H1 (cell line): ENCODE results near the gene CRACDL. TPM values are rescaled to one million over a fixed set of nuclear protein-coding genes. Genes with fewer than 3 reads are reported as not detected.

Experiments
- CTCF ChIA-PET: fragments of 300-600 bp; sonication (Branson Sonifier 250); formaldehyde crosslinking; loops from one replicate; lab custom pipeline; 2021; ENCODE audit not compliant: partially characterized antibody; lab: Charles Lee
- POLR2A ChIA-PET: fragments of 300-600 bp; sonication (Branson Sonifier 250); formaldehyde crosslinking; loops from one replicate; lab custom pipeline; 2021; ENCODE audit warnings: inconsistent platforms; ENCODE audit not compliant: partially characterized antibody; lab: Charles Lee
- DNase-seq, 2 experiments: peaks; one replicate each; pipeline versions ENCODE4 v3.0.0 to v3.0.0-alpha.2; 2010 to 2022; ENCODE audit warnings: low spot score in 2 of 2, low read depth in 1 of 2, mixed read lengths in 1 of 2
- FAIRE-seq: peaks from 2 replicates; lab custom pipeline; 2011; peaks lifted over from hg19 to GRCh38; lab: Jason Lieb, UNC
- H2AFZ ChIP-seq: 2 replicates; pipeline ENCODE4 v1.8.1; 2012; ENCODE audit warnings: low read length, inconsistent platforms
- H2AK5ac ChIP-seq: 2 replicates; pipeline ENCODE4 v1.6.1; 2013; ENCODE audit warnings: low read depth, low read length
- H2BK120ac ChIP-seq: replicated peaks from 2 replicates; pipeline ENCODE3; 2013; ENCODE audit warnings: low read depth, low read length, inconsistent platforms
- H2BK12ac ChIP-seq: 2 replicates; pipeline ENCODE4 v1.6.1; 2013; ENCODE audit warnings: low read depth, low read length
- H2BK15ac ChIP-seq: 2 replicates; pipeline ENCODE4 v1.6.1; 2013; ENCODE audit warnings: low read length
- H2BK20ac ChIP-seq: 2 replicates; pipeline ENCODE4 v1.6.1; 2013; ENCODE audit warnings: low read length
- H2BK5ac ChIP-seq: 2 replicates; pipeline ENCODE4 v1.6.1; 2013; ENCODE audit warnings: low read depth, low read length
- H3K14ac ChIP-seq: 2 replicates; pipeline ENCODE4 v1.6.1; 2013; ENCODE audit warnings: inconsistent platforms; ENCODE audit not compliant: insufficient read length
- H3K18ac ChIP-seq: 2 replicates; pipeline ENCODE4 v1.6.1; 2013; ENCODE audit warnings: low read length; ENCODE audit errors: extremely low read depth
- H3K23ac ChIP-seq: 2 replicates; pipeline ENCODE4 v1.6.1; 2013; ENCODE audit warnings: inconsistent platforms; ENCODE audit not compliant: insufficient read length
- H3K23me2 ChIP-seq: 2 replicates; pipeline ENCODE4 v1.6.1; 2013; ENCODE audit warnings: low read depth, low read length
- H3K27ac ChIP-seq: 2 replicates; pipeline ENCODE4 v1.6.1; 2011; ENCODE audit warnings: low read depth, low read length, inconsistent platforms
- H3K27me3 ChIP-seq, 4 experiments: replicated peaks in 1 of 4; 1 replicate in 1 of 4; 2 replicates in 3 of 4; pipeline versions ENCODE4 v1.6.1 to v1.8.1; 2011 to 2013; ENCODE audit warnings: low read length in 3 of 4, mild to moderate bottlenecking in 3 of 4, inconsistent platforms in 2 of 4, mixed read lengths in 2 of 4, moderate library complexity in 1 of 4; ENCODE audit not compliant: control insufficient read depth in 3 of 4, insufficient read depth in 3 of 4; ENCODE audit errors: extremely low read depth in 1 of 4
- H3K36me3 ChIP-seq, 4 experiments: 2 replicates each; pipeline versions ENCODE4 v1.6.1 to v1.8.1; 2011 to 2013; ENCODE audit warnings: mild to moderate bottlenecking in 4 of 4, low read length in 3 of 4, moderate library complexity in 2 of 4, control low read depth in 1 of 4, inconsistent platforms in 1 of 4; ENCODE audit not compliant: insufficient read depth in 4 of 4, control insufficient read depth in 2 of 4
- H3K4ac ChIP-seq: replicated peaks from 2 replicates; pipeline ENCODE3; 2013; ENCODE audit warnings: low read length, low read depth, mixed read lengths, inconsistent platforms; ENCODE audit not compliant: insufficient read length
- H3K4me1 ChIP-seq, 4 experiments: replicated peaks in 1 of 4; 1 replicate in 1 of 4; 2 replicates in 3 of 4; pipeline versions ENCODE4 v1.6.1 to v1.8.1; 2011 to 2013; ENCODE audit warnings: low read length in 3 of 4, inconsistent platforms in 2 of 4, mixed read lengths in 1 of 4; ENCODE audit not compliant: insufficient read depth in 4 of 4, control insufficient read depth in 3 of 4
- H3K4me2 ChIP-seq, 2 experiments: 2 replicates each; pipeline versions ENCODE4 v1.6.1 to v1.8.1; 2011 to 2013; ENCODE audit warnings: low read depth in 2 of 2, low read length in 2 of 2, control low read depth in 1 of 2, inconsistent platforms in 1 of 2, mild to moderate bottlenecking in 1 of 2; ENCODE audit not compliant: insufficient read depth in 1 of 2
- H3K4me3 ChIP-seq, 4 experiments: fragments of 200-600, 300-600 bp in 1 of 4; sonication (generic), shearing (Covaris generic), sonication (Bioruptor Twin) in 1 of 4; 2 replicates each; pipeline versions ENCODE4 v1.5.1 to v1.8.1; 2011 to 2016; ENCODE audit warnings: low read length in 4 of 4, low read depth in 3 of 4, control low read depth in 2 of 4, inconsistent platforms in 2 of 4, mild to moderate bottlenecking in 2 of 4, mixed read lengths in 1 of 4, moderate library complexity in 1 of 4; ENCODE audit not compliant: insufficient read depth in 2 of 4; ENCODE audit errors: extremely low read depth in 1 of 4
- H3K56ac ChIP-seq: replicated peaks from 2 replicates; pipeline ENCODE3; 2013; ENCODE audit warnings: low read depth, mild to moderate bottlenecking, mixed read lengths, low read length, inconsistent platforms; ENCODE audit not compliant: insufficient read length
- H3K79me1 ChIP-seq: 2 replicates; pipeline ENCODE4 v1.6.1; 2013; ENCODE audit warnings: low read depth, low read length, control low read depth
- H3K79me2 ChIP-seq, 2 experiments: 2 replicates each; pipeline versions ENCODE4 v1.6.1 to v1.8.1; 2012 to 2013; ENCODE audit warnings: low read length in 2 of 2, mild to moderate bottlenecking in 2 of 2, inconsistent platforms in 1 of 2; ENCODE audit not compliant: insufficient read depth in 2 of 2, control insufficient read depth in 1 of 2
- H3K9ac ChIP-seq, 4 experiments: replicated peaks in 1 of 4; 1 replicate in 1 of 4; 2 replicates in 3 of 4; pipeline versions ENCODE4 v1.6.1 to v1.8.1; 2011 to 2013; ENCODE audit warnings: low read depth in 3 of 4, low read length in 3 of 4, control low read depth in 2 of 4, mild to moderate bottlenecking in 2 of 4, moderate library complexity in 2 of 4, inconsistent platforms in 1 of 4; ENCODE audit errors: extremely low read depth in 1 of 4
- H3K9me3 ChIP-seq, 2 experiments: 2 replicates each; pipeline versions ENCODE4 v1.6.1 to v1.8.1; 2012 to 2013; ENCODE audit warnings: mild to moderate bottlenecking in 2 of 2, moderate library complexity in 2 of 2, control low read depth in 1 of 2, inconsistent platforms in 1 of 2, low read depth in 1 of 2, low read length in 1 of 2, mixed read lengths in 1 of 2; ENCODE audit not compliant: insufficient read depth in 2 of 2
- H4K20me1 ChIP-seq, 2 experiments: replicated peaks in 1 of 2; 2 replicates each; pipeline versions ENCODE3 to v1.8.1; 2011 to 2013; ENCODE audit warnings: inconsistent platforms in 2 of 2, low read length in 2 of 2, mild to moderate bottlenecking in 1 of 2; ENCODE audit not compliant: insufficient read depth in 2 of 2, control insufficient read depth in 1 of 2
- H4K5ac ChIP-seq: 2 replicates; pipeline ENCODE4 v1.6.1; 2013; ENCODE audit warnings: low read length, low read depth, mixed read lengths, inconsistent platforms; ENCODE audit not compliant: insufficient read length
- H4K8ac ChIP-seq: 2 replicates; pipeline ENCODE4 v1.8.0; 2013; ENCODE audit warnings: mild to moderate bottlenecking, moderate library complexity, low read length, inconsistent platforms; ENCODE audit not compliant: insufficient read depth; ENCODE audit errors: extremely low read depth
- H4K91ac ChIP-seq: replicated peaks from 2 replicates; pipeline ENCODE3; 2013; ENCODE audit warnings: low read length, mixed read lengths, inconsistent platforms; ENCODE audit not compliant: insufficient read length
- BCL11A ChIP-seq, 2 experiments: IDR thresholded peaks; one replicate each; pipeline ENCODE4 v1.6.1; 2011; ENCODE audit warnings: low read depth in 2 of 2, low read length in 2 of 2, mild to moderate bottlenecking in 2 of 2
- CBX8 ChIP-seq: fragments of 300-800, 300-1000 bp; sonication (generic); IDR thresholded peaks from 2 replicates; pipeline ENCODE4 v1.7.1; 2016; ENCODE audit warnings: low read depth, low read length, borderline replicate concordance
- EGR1 ChIP-seq: IDR thresholded peaks from 2 replicates; pipeline ENCODE4 v1.6.1; 2011; ENCODE audit warnings: low read depth, low read length, borderline replicate concordance
- JUND ChIP-seq: IDR thresholded peaks from 2 replicates; pipeline ENCODE4 v1.6.1; 2011; ENCODE audit warnings: mild to moderate bottlenecking, improper control_type of control experiment, low read length
- KDM1A ChIP-seq: fragments of 200-600, 300-600 bp; sonication (generic); IDR thresholded peaks from 2 replicates; pipeline ENCODE4 v1.7.1; 2016; ENCODE audit warnings: mild to moderate bottlenecking, low read length, borderline replicate concordance
- POU5F1 ChIP-seq: IDR thresholded peaks from 2 replicates; pipeline ENCODE4 v1.6.1; 2011; ENCODE audit warnings: low read depth, mild to moderate bottlenecking, low read length, moderate library complexity
- RBBP5 ChIP-seq: IDR thresholded peaks from 2 replicates; pipeline ENCODE4 v1.7.1; 2012; ENCODE audit warnings: low read depth, mild to moderate bottlenecking, inconsistent platforms, low read length, moderate library complexity, borderline replicate concordance
- TCF12 ChIP-seq: IDR thresholded peaks from 2 replicates; pipeline ENCODE4 v1.6.1; 2011; ENCODE audit warnings: low read depth, mild to moderate bottlenecking, low read length
- WGBS, 2 experiments: shearing (Covaris generic) in 1 of 2; methylation state at CpG; one replicate each; pipeline versions ENCODE4 v1.1.6 to v1.1.7; 2013 to 2015; ENCODE audit warnings: low lambda C conversion rate in 2 of 2, mixed read lengths in 2 of 2, inconsistent platforms in 1 of 2, low coverage in 1 of 2, missing lambda C conversion rate in 1 of 2; ENCODE audit not compliant: insufficient replicate concordance in 2 of 2, insufficient coverage in 1 of 2, insufficient read length in 1 of 2; ENCODE audit errors: extremely low coverage in 1 of 2, missing lambda C conversion rate in 1 of 2; 5-methylcytosine and 5-hydroxymethylcytosine counted together
- polyA plus RNA-seq, 7 experiments: library from polyadenylated mRNA; depleted of rRNA in 3 of 7; stranded (reverse) in 5 of 7; unstranded in 2 of 7; fragments of >200 nt in 5 of 7; fragments of 200-250 nt in 2 of 7; gene quantifications; 1 replicate in 5 of 7; 2 replicates in 1 of 7; 4 replicates in 1 of 7; pipeline versions ENCODE4 v1.2.1 to v1.2.3, GENCODE V29; 2011 to 2013; ENCODE audit warnings: missing spikeins in 2 of 7, mixed read lengths in 2 of 7
- total RNA-seq: library from RNA; stranded (reverse); fragmentation: NEBNext Ultra II Directional; extraction: Animal tissue kit (Norgen Biotek cat#: 25700); gene quantifications from 2 replicates; pipeline ENCODE4 v1.2.1, GENCODE V29; 2021
- TF ChIP-seq, protein P1 (sequence below): IDR thresholded peaks from 2 replicates; pipeline ENCODE4 v1.6.1; 2011; ENCODE audit warnings: low read depth, mild to moderate bottlenecking, low read length; ENCODE audit not compliant: insufficient read depth

The CRACDL gene
- total and polyA plus RNA-seq, 2 of the 8 experiments (the other 6 are each of a cell fraction or from before 2014, with no cell fraction given): 0.07 to 0.38 TPM

DNA sequence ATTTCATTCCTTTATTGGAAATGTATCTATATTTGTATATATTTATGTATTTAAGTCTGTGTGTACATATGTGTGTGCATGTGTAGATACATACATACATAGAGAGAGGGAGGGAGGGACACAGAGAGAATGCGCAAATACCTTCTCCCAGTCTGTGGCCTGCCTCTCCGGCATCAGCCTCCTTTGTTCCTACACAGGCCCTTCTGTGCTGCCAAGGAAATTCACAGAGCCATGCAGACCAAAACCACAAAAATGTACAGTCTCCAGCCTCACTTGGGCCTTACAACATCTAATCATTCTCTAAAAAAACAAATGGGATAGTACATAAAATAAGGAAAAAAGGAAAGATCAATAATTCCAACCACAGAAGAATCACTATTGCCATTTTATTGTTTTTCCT lies 8.8 kb upstream of the CRACDL start:
- no peak overlapping the region for H2AK5ac ChIP-seq
- no peaks in the 10 kb centered on the region for H3K36me3 ChIP-seq
- H3K27me3 ChIP-seq: no peaks in the 10 kb centered on the region; a peak in 2 of 7 replicates
- no peaks in the 10 kb centered on the region for H3K79me2 ChIP-seq
- 100% methylated on average over 2 of the region's 2 CpGs; no CpG with 5 or more reads in 1 of the 2 experiments for whole genome bisulfite sequencing, 2 experiments
- no peak overlapping the region for H2BK120ac ChIP-seq
- ChIA-PET POLR2A (no interaction called here), CTCF (no interaction called here)
- H3K4me3 ChIP-seq: no peak overlapping the region
- no peaks in the 10 kb centered on the region for H3K9me3 ChIP-seq
- H3K18ac ChIP-seq: no peak overlapping the region
- no peak overlapping the region for H2BK15ac ChIP-seq
- no peak overlapping the region for H2BK12ac ChIP-seq
- H3K23ac ChIP-seq: no peak overlapping the region
- H2BK5ac ChIP-seq: no peak overlapping the region
- no peak overlapping the region for H4K8ac ChIP-seq
- no peaks in the 10 kb centered on the region for H3K79me1 ChIP-seq
- no peak for DNase-seq
- no peak overlapping the region for H3K9ac ChIP-seq
- H4K91ac ChIP-seq: no peak overlapping the region
- H4K5ac ChIP-seq: no peak overlapping the region
- no peak overlapping the region for H3K4ac ChIP-seq
- H2BK20ac ChIP-seq: no peak overlapping the region
- no peaks in the 10 kb centered on the region for H3K4me1 ChIP-seq
- no peak overlapping the region for H3K4me2 ChIP-seq
- TF ChIP-seq, protein P1, sequence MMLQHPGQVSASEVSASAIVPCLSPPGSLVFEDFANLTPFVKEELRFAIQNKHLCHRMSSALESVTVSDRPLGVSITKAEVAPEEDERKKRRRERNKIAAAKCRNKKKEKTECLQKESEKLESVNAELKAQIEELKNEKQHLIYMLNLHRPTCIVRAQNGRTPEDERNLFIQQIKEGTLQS: no peak
- TF ChIP-seq CBX8 (no peak), JUND (no peak), EGR1 (no peak), RBBP5 (no peak), POU5F1 (no peak), TCF12 (no peak), KDM1A (no peak), BCL11A (IDR thresholded peaks at IDR 0.05; ENCODE audit: low read depth in 2 of 2, low read length in 2 of 2) (no peak)
- no peaks in the 10 kb centered on the region for H3K23me2 ChIP-seq
- no peak overlapping the region for H3K27ac ChIP-seq
- H3K14ac ChIP-seq: no peak overlapping the region
- H4K20me1 ChIP-seq: no peaks in the 10 kb centered on the region
- FAIRE-seq: no peak
- H2AFZ ChIP-seq: no peak overlapping the region
- no peak overlapping the region for H3K56ac ChIP-seq
